ENCODE measurements around the gene AMBP.
A peak's percentile ranks its signal among the peaks of the same experiment; 100 is the strongest.

The AMBP gene

DNA sequence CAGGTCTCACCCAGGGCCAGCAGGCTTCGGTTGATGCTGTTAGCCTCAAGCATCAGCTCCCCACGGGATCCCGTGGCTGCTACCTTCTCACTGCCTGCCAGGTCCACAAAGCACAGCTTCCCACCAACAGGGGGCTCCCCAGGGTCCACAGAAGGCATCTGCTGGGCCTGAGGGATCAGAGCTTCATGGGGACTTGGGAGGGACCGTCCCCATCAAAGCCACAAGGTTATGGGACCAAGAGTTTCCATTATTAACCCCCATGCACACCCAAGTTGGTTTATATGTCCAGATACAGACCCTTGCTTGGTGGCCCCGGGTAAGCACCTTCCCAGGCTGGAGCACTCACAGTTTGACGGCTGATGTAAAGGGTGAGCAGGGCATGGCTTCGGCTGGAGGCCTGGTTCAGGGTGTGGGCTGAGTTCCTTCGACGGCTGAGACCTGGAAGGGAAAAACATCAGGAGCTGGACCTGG is 18.0 kb upstream of the AMBP start:
- ChIA-PET POLR2A (no interaction called here), CTCF (interaction anchor here (0.5 to 4.7 kb wide), 9 partner anchors 12 to 526 kb away, joined by 3 to 54 read pairs (median 3); no protein-coding TSS in a partner anchor)
- Histone ChIP-seq H3K9me3 (ENCODE audit: control insufficient read depth, insufficient read depth, low read depth, low read length) (no peaks in the 10 kb centered on the region), H3K27ac (ENCODE audit: extremely low read depth, low read depth, low read length) (no peak overlapping the region), H3K4me1 (ENCODE audit: control insufficient read depth, insufficient read depth, low read length) (no peaks in the 10 kb centered on the region), H3K36me3 (ENCODE audit: control insufficient read depth in 2 of 2, insufficient read depth in 1 of 2, low read length in 2 of 2) (no peaks in the 10 kb centered on the region), H3K4me3 (ENCODE audit: low read depth, low read length) (no peak overlapping the region)
- TF ChIP-seq ZNF423 (tag by site-specific recombination; IDR thresholded peaks at IDR 0.05) (no peak), EGR2 (tag by site-specific recombination; IDR thresholded peaks at IDR 0.05; ENCODE audit: low read depth) (no peak), ZNF19 (tag by site-specific recombination; IDR thresholded peaks at IDR 0.05; ENCODE audit: low read depth) (no peak), ZIC2 (tag by site-specific recombination; IDR thresholded peaks at IDR 0.05) (peak; percentile 37), IKZF3 (tag by site-specific recombination; IDR thresholded peaks at IDR 0.05) (no peak), ZNF223 (tag by site-specific recombination; IDR thresholded peaks at IDR 0.05) (no peak)

DNA sequence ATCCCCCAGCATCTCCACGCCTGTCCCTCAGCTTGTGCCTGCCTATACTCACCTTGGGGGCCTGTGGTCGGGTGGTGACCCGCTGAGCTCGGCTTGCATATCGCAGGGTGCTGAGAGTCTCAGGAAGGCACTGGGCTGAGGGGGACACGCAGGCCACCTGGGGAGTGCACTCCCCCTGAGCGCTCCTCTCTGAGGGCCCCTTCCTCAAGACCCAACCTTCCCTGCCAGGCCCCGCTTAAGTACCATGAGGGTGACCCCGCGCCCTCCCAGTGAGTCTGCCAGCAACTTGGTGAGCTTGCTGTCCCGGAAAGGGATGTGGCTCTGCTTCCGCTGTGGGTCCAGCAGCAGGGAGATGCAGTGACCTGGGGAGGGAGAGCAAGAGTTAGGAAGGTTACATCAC is 16.9 kb upstream of the AMBP start:
- Histone ChIP-seq H3K4me3 (ENCODE audit: low read depth, low read length) (no peak overlapping the region), H3K9me3 (ENCODE audit: control insufficient read depth, insufficient read depth, low read depth, low read length) (no peaks in the 10 kb centered on the region), H3K27ac (ENCODE audit: extremely low read depth, low read depth, low read length) (no peak overlapping the region), H3K4me1 (ENCODE audit: control insufficient read depth, insufficient read depth, low read length) (no peaks in the 10 kb centered on the region), H3K36me3 (ENCODE audit: control insufficient read depth in 2 of 2, insufficient read depth in 1 of 2, low read length in 2 of 2) (no peaks in the 10 kb centered on the region)
- TF ChIP-seq ZIC2 (tag by site-specific recombination; IDR thresholded peaks at IDR 0.05) = 0 out of 2 replicates have a peak, but pooled peaks have one; percentile 15
- no peak for TF ChIP-seq ZNF350 (tag by site-specific recombination; IDR thresholded peaks at IDR 0.05)
- TF ChIP-seq ZNF184 (tag by site-specific recombination; IDR thresholded peaks at IDR 0.05) = no peak
- ChIA-PET POLR2A (no interaction called here), CTCF (interaction anchor here (1.8 to 4.7 kb wide), 3 partner anchors 12 to 196 kb away, joined by 9 to 54 read pairs (median 29); no protein-coding TSS in a partner anchor)

DNA sequence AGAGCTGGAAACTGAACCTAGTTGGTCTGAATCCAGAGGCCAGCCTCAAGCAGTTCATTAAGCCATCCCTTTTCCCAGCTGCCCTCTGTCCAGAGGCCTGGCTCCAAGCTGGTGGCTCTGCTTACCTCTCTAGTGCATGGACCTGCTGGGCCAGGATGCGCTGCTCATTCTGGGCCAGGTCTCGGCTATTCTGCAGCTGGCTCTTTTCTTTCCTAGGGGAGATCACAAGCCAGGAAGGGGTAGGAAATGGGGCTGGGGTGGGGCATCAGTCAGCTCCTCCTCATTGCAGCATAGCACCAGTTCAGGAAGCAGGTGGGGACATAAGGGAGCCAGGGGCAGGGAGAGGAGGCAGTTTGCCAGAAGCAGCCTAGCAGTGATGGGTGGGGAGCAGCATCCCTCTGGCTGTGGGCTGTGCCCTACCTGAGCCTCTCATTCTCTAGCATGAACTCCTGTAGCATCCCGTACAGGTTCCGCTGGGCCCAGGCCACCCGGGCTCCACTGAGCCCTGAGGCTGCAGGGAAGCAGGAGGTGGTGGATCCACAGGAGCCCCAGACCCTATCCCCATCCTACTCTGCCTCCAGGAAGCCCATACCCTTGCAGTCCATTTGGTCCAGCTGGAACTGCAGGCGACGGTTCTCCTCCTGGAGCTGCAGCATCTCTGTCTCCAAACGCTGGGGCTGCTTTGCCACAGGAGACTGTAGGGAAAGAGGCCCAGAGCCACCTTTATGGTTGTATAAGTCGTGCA is 15.8 kb upstream of the AMBP start:
- Histone ChIP-seq H3K27ac (ENCODE audit: extremely low read depth, low read depth, low read length) (no peak overlapping the region), H3K9me3 (ENCODE audit: control insufficient read depth, insufficient read depth, low read depth, low read length) (no peaks in the 10 kb centered on the region), H3K36me3 (ENCODE audit: control insufficient read depth in 2 of 2, insufficient read depth in 1 of 2, low read length in 2 of 2) (no peaks in the 10 kb centered on the region), H3K4me3 (ENCODE audit: low read depth, low read length) (no peak overlapping the region), H3K4me1 (ENCODE audit: control insufficient read depth, insufficient read depth, low read length) (no peaks in the 10 kb centered on the region)
- ChIA-PET POLR2A (no interaction called here), CTCF (interaction anchor here (0.8 to 4.7 kb wide), 4 partner anchors 11 to 197 kb away, joined by 3 to 54 read pairs (median 19); no protein-coding TSS in a partner anchor)
- TF ChIP-seq KLF16 (tag by site-specific recombination; IDR thresholded peaks at IDR 0.05) = no peak
- TF ChIP-seq ZNF658 (tag by site-specific recombination; IDR thresholded peaks at IDR 0.05) = no peak
- TF ChIP-seq ZNF24 (tag by site-specific recombination; IDR thresholded peaks at IDR 0.05) = no peak
- TF ChIP-seq ZSCAN16 (tag by site-specific recombination; IDR thresholded peaks at IDR 0.05) = no peak
- no peak for TF ChIP-seq ZNF202 (tag by site-specific recombination; IDR thresholded peaks at IDR 0.05; ENCODE audit: borderline replicate concordance)
- TF ChIP-seq, protein P1, sequence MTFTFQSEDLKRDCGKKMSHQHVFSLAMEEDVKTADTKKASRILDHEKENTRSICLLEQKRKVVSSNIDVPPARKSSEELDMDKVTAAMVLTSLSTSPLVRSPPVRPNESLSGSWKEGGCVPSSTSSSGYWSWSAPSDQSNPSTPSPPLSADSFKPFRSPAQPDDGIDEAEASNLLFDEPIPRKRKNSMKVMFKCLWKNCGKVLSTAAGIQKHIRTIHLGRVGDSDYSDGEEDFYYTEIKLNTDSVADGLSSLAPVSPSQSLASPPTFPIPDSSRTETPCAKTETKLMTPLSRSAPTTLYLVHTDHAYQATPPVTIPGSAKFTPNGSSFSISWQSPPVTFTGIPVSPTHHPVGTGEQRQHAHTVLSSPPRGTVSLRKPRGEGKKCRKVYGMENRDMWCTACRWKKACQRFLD (tag by site-specific recombination; IDR thresholded peaks at IDR 0.05) = no peak
- no peak for TF ChIP-seq ZBTB7A (tag by site-specific recombination; IDR thresholded peaks at IDR 0.05; ENCODE audit: low read depth)
- no peak for TF ChIP-seq IKZF3 (tag by site-specific recombination; IDR thresholded peaks at IDR 0.05)
- TF ChIP-seq ZSCAN30 (tag by site-specific recombination; IDR thresholded peaks at IDR 0.05) = no peak
- TF ChIP-seq, protein P2, sequence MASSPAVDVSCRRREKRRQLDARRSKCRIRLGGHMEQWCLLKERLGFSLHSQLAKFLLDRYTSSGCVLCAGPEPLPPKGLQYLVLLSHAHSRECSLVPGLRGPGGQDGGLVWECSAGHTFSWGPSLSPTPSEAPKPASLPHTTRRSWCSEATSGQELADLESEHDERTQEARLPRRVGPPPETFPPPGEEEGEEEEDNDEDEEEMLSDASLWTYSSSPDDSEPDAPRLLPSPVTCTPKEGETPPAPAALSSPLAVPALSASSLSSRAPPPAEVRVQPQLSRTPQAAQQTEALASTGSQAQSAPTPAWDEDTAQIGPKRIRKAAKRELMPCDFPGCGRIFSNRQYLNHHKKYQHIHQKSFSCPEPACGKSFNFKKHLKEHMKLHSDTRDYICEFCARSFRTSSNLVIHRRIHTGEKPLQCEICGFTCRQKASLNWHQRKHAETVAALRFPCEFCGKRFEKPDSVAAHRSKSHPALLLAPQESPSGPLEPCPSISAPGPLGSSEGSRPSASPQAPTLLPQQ (tag by site-specific recombination; IDR thresholded peaks at IDR 0.05) = no peak
- no peak for TF ChIP-seq ZNF76 (tag by site-specific recombination; IDR thresholded peaks at IDR 0.05; ENCODE audit: borderline replicate concordance, low read depth)
- TF ChIP-seq, protein P3, sequence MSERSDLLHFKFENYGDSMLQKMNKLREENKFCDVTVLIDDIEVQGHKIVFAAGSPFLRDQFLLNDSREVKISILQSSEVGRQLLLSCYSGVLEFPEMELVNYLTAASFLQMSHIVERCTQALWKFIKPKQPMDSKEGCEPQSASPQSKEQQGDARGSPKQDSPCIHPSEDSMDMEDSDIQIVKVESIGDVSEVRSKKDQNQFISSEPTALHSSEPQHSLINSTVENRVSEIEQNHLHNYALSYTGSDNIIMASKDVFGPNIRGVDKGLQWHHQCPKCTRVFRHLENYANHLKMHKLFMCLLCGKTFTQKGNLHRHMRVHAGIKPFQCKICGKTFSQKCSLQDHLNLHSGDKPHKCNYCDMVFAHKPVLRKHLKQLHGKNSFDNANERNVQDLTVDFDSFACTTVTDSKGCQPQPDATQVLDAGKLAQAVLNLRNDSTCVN (tag by site-specific recombination; optimal IDR thresholded peaks at IDR 0.05) = no peak
- no peak for TF ChIP-seq ZNF530 (tag by site-specific recombination; IDR thresholded peaks at IDR 0.05; ENCODE audit: low read depth)
- TF ChIP-seq PRDM1 (tag by site-specific recombination; IDR thresholded peaks at IDR 0.05) = no peak
- TF ChIP-seq ZNF707 (tag by site-specific recombination; IDR thresholded peaks at IDR 0.05) = no peak
- no peak for TF ChIP-seq REPIN1 (tag by site-specific recombination; IDR thresholded peaks at IDR 0.05; ENCODE audit: low read depth)
- no peak for TF ChIP-seq ZNF223 (tag by site-specific recombination; IDR thresholded peaks at IDR 0.05)
- TF ChIP-seq, protein P4, sequence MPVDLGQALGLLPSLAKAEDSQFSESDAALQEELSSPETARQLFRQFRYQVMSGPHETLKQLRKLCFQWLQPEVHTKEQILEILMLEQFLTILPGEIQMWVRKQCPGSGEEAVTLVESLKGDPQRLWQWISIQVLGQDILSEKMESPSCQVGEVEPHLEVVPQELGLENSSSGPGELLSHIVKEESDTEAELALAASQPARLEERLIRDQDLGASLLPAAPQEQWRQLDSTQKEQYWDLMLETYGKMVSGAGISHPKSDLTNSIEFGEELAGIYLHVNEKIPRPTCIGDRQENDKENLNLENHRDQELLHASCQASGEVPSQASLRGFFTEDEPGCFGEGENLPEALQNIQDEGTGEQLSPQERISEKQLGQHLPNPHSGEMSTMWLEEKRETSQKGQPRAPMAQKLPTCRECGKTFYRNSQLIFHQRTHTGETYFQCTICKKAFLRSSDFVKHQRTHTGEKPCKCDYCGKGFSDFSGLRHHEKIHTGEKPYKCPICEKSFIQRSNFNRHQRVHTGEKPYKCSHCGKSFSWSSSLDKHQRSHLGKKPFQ (tag by site-specific recombination; IDR thresholded peaks at IDR 0.05) = no peak
- TF ChIP-seq ZNF354C (tag by site-specific recombination; IDR thresholded peaks at IDR 0.05; ENCODE audit: borderline replicate concordance, low read depth) = no peak
- no peak for TF ChIP-seq ZFP3 (tag by site-specific recombination; IDR thresholded peaks at IDR 0.05; ENCODE audit: low read depth)
